GM23248 (cell line): ENCODE data around the gene TMC5. TPM values are rescaled to one million over a fixed set of nuclear protein-coding genes. Genes with fewer than 3 reads are reported as not detected.
"Not testable (repeated sequence)": the region's sequence is repeated elsewhere in the genome, so short reads cannot be mapped to it uniquely, and the experiment has no call there.

Source experiments
- DNase-seq: peaks from one replicate; pipeline ENCODE4 v3.0.0-alpha.2; 2015
- H2AFZ ChIP-seq: fragments of 200-600 bp; sonication (generic); 2 replicates; pipeline ENCODE4 v1.6.1; 2016; ENCODE audit warnings: antibody characterized with exemption
- H3F3A ChIP-seq: fragments of 200-600 bp; sonication (generic); 2 replicates; pipeline ENCODE4 v1.6.1; 2016; ENCODE audit warnings: mild to moderate bottlenecking, antibody characterized with exemption, mixed run types; ENCODE audit not compliant: insufficient read depth
- H3K27ac ChIP-seq: fragments of 200-600 bp; sonication (generic); 2 replicates; pipeline ENCODE4 v1.5.1; 2016; ENCODE audit warnings: mild to moderate bottlenecking
- H3K27me3 ChIP-seq: fragments of 200-600 bp; sonication (generic); replicated peaks from 2 replicates; pipeline ENCODE4 v1.6.1; 2016; ENCODE audit warnings: mild to moderate bottlenecking; ENCODE audit not compliant: insufficient read depth
- H3K36me3 ChIP-seq: fragments of 200-600 bp; sonication (generic); 2 replicates; pipeline ENCODE4 v1.6.1; 2016; ENCODE audit warnings: low read depth, mild to moderate bottlenecking
- H3K4me1 ChIP-seq: fragments of 200-600 bp; sonication (generic); 2 replicates; pipeline ENCODE4 v1.6.1; 2016; ENCODE audit warnings: mild to moderate bottlenecking; ENCODE audit not compliant: insufficient read depth
- H3K4me2 ChIP-seq: fragments of 200-600 bp; sonication (generic); one replicate; pipeline ENCODE4 v1.6.1; 2016; ENCODE audit warnings: mild to moderate bottlenecking; ENCODE audit not compliant: unreplicated experiment
- H3K4me3 ChIP-seq: fragments of 200-600 bp; sonication (generic); 2 replicates; pipeline ENCODE4 v1.5.1; 2016; ENCODE audit warnings: mild to moderate bottlenecking
- H3K79me2 ChIP-seq: fragments of 200-600 bp; sonication (generic); 2 replicates; pipeline ENCODE4 v1.6.1; 2016; ENCODE audit warnings: mild to moderate bottlenecking; ENCODE audit not compliant: insufficient read depth
- H3K9ac ChIP-seq: fragments of 200-600 bp; sonication (generic); 2 replicates; pipeline ENCODE4 v1.6.1; 2016; ENCODE audit warnings: mild to moderate bottlenecking
- H3K9me2 ChIP-seq: fragments of 200-600 bp; sonication (generic); 2 replicates; pipeline ENCODE4 v1.6.1; 2016; ENCODE audit warnings: mixed run types, mild to moderate bottlenecking, moderate library complexity; ENCODE audit not compliant: insufficient read depth
- H3K9me3 ChIP-seq: fragments of 200-600 bp; sonication (generic); one replicate; pipeline ENCODE4 v1.6.1; 2017; ENCODE audit warnings: low read depth
- H4K20me1 ChIP-seq: fragments of 200-600 bp; sonication (generic); 2 replicates; pipeline ENCODE4 v1.6.0; 2016; ENCODE audit not compliant: insufficient read depth
- EZH2 ChIP-seq: fragments of 200-600 bp; sonication (generic); IDR thresholded peaks from 2 replicates; pipeline ENCODE4 v1.6.1; 2018; ENCODE audit warnings: antibody characterized with exemption, mild to moderate bottlenecking; ENCODE audit not compliant: insufficient read depth, poor library complexity, severe bottlenecking
- EZH2phosphoT487 ChIP-seq: fragments of 200-600 bp; sonication (generic); IDR thresholded peaks from 2 replicates; pipeline ENCODE4 v1.6.1; 2018; ENCODE audit warnings: antibody characterized with exemption, moderate library complexity, mild to moderate bottlenecking, low read depth; ENCODE audit not compliant: insufficient read depth
- WGBS, 2 experiments: methylation state at CpG; one replicate each; pipeline ENCODE4 v1.1.6; 2015 to 2017; ENCODE audit warnings: low lambda C conversion rate in 2 of 2, low coverage in 1 of 2; ENCODE audit errors: missing lambda C conversion rate in 2 of 2; 5-methylcytosine and 5-hydroxymethylcytosine counted together
- in situ Hi-C: fragments of 300-500 bp; cut with MboI; formaldehyde crosslinking; loops from 2 replicates; pipeline ENCODE4 v1.15.0; 2020
- polyA plus RNA-seq: library from polyadenylated mRNA; unstranded; fragments of >200 nt; fragmentation: Nextera tagmentation; extraction: Ambion mirVana; gene quantifications from 2 replicates; pipeline ENCODE4 v1.2.1, GENCODE V29; 2016
- total RNA-seq: library from RNA; depleted of rRNA; stranded (reverse); fragments of >200 nt; shearing (Covaris generic); gene quantifications from 2 replicates; pipeline ENCODE4 v1.2.3, GENCODE V29; 2014; rRNA removed

TMC5 gene, protein sequence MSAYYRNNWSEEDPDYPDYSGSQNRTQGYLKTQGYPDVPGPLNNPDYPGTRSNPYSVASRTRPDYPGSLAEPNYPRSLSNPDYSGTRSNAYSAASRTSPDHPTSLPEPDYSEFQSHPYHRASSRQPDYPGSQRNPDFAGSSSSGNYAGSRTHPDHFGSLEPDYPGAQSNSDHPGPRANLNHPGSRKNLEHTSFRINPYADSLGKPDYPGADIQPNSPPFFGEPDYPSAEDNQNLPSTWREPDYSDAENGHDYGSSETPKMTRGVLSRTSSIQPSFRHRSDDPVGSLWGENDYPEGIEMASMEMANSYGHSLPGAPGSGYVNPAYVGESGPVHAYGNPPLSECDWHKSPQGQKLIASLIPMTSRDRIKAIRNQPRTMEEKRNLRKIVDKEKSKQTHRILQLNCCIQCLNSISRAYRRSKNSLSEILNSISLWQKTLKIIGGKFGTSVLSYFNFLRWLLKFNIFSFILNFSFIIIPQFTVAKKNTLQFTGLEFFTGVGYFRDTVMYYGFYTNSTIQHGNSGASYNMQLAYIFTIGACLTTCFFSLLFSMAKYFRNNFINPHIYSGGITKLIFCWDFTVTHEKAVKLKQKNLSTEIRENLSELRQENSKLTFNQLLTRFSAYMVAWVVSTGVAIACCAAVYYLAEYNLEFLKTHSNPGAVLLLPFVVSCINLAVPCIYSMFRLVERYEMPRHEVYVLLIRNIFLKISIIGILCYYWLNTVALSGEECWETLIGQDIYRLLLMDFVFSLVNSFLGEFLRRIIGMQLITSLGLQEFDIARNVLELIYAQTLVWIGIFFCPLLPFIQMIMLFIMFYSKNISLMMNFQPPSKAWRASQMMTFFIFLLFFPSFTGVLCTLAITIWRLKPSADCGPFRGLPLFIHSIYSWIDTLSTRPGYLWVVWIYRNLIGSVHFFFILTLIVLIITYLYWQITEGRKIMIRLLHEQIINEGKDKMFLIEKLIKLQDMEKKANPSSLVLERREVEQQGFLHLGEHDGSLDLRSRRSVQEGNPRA
- total RNA-seq (not detected in 2 replicates), polyA plus RNA-seq (not detected in 2 replicates)

DNA sequence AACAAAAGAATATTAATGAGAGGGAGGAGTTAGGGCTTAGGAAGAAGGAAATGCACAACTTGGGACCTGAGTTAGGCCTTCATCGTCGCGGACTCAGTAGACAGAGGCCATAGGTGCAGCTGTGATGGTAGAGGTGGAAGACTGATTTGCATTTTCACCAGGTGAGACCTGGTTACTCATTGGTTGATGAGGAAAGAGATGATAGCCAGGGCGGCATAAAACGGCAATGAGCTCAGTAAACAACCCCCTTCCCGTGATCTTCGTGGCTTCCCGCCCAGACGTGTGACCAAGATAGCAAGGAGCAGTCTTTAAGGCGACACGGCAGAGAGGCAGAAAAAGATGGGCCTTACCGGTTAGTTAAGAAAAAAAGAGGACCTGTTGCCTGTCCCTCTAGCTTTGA, at the start of gene TMC5:
TSS of gene TMC5 (plus strand) at position 244 of the 400 bp plus-strand sequence. CDS start 22,156 bp downstream, outside the sequence.
- Histone ChIP-seq H3F3A (no peaks in the 10 kb centered on the region), H3K9me3 (no peaks in the 10 kb centered on the region), H3K4me2 (no peak within 1 kb of the TSS), H3K79me2 (no peaks in the 10 kb centered on the region), H2AFZ (no peak within 1 kb of the TSS), H3K27ac (no peak within 1 kb of the TSS), H3K36me3 (no peaks in the 10 kb centered on the region), H3K4me1 (no peaks in the 10 kb centered on the region), H3K27me3 (no peaks in the 10 kb centered on the region; the same call in 1 of the 2 replicates), H3K9ac (no peak within 1 kb of the TSS), H4K20me1 (no peaks in the 10 kb centered on the region), H3K9me2 (no peaks in the 10 kb centered on the region), H3K4me3 (no peak within 1 kb of the TSS)
- in situ Hi-C loops = no loop called here
- no peak for DNase-seq
- TF ChIP-seq EZH2 = no peak
- TF ChIP-seq EZH2phosphoT487 = no peak
- 58 to 68% methylated on average over 10 to 12 of the region's 12 CpGs for WGBS, 2 experiments

DNA sequence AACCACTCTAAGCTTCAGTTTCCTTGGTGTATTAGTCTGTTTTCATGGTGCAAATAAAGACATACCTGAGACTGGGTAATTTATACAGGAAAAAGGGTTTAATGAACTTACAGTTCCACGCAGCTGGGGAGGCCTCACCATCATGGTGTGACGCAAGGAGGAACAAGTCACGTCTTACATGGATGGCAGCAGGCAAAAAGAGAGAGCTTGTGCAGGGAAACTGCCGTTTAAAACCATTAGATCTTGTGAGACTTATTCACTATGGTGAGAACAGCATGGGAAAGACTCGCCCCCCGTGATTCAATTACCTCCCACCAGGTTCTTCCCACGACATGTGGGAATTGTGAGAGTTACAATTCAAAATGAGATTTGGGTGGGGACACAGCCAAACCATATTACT, 45.1 kb upstream of the TMC5 start:
- H3K9ac ChIP-seq, DNase-seq, H3K79me2 ChIP-seq, H3F3A ChIP-seq, H3K9me2 ChIP-seq, H3K4me1 ChIP-seq, H2AFZ ChIP-seq, H3K9me3 ChIP-seq, H3K4me3 ChIP-seq, H4K20me1 ChIP-seq, H3K36me3 ChIP-seq, H3K4me2 ChIP-seq, in situ Hi-C loops, H3K27me3 ChIP-seq, H3K27ac ChIP-seq: not testable (repeated sequence)
- 51 to 56% methylated on average over 7 of the region's 7 CpGs for WGBS, 2 experiments

DNA sequence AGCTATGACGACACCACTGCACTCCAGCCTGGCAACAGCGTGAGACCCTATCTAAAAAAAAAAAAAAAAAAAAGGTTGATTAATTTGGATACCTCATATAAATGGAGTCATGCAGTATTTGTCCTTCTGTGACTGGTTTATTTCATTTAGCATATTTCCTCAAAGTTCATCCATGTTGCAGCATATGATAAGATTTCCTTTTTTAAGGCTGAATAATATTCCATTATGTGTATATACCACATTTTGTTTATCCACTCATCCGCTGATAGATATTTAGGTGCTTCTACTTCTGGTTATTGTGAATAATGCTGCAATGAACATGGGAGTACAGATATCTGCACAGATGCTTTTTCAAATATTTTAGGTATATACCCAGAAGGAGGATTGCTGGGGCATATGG, 43.3 kb upstream of the TMC5 start:
- H3K9ac ChIP-seq = no peak overlapping the region
- TF ChIP-seq EZH2phosphoT487 (no peak), EZH2 (no peak)
- no peaks in the 10 kb centered on the region for H4K20me1 ChIP-seq
- no peak overlapping the region for H3K4me3 ChIP-seq
- no peaks in the 10 kb centered on the region for H3K9me3 ChIP-seq
- H2AFZ ChIP-seq = no peak overlapping the region
- no peaks in the 10 kb centered on the region for H3K36me3 ChIP-seq
- DNase-seq = no peak
- no peaks in the 10 kb centered on the region for H3K79me2 ChIP-seq
- in situ Hi-C loops = no loop called here
- no peaks in the 10 kb centered on the region; the same call in 1 of the 2 replicates for H3K27me3 ChIP-seq
- H3K4me1 ChIP-seq = no peaks in the 10 kb centered on the region
- H3F3A ChIP-seq = no peaks in the 10 kb centered on the region
- no peak overlapping the region for H3K27ac ChIP-seq
- no peak overlapping the region for H3K4me2 ChIP-seq
- no peaks in the 10 kb centered on the region for H3K9me2 ChIP-seq
- WGBS, 2 experiments = 71 to 73% methylated on average over 3 of the region's 3 CpGs

DNA sequence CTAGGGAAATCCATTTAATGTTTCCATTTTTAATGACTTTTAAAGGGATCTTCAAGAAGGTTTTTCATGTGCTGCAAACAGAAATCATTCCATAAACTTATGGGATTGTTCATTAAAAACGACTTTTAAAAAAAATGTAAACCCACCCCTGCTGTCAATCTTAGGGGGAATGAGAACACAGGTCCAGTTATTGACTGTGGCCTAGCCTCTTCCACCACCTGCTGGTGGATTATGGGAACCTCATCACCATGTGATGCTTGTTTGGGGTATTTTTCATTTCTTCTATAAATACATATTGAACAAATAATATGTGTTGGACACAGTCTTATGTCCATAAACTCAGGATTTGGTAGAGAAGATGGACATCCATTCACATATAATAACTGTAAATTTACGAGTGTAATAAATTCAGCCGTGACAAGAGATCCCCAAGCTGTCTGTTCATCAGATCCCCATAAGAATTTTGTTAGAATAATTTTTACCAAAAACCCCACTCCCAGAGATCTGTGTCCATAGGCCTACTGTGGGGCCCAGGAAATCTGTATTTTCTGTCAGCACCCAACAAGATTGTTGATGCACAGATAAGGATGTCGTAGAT, 42.0 kb upstream of the TMC5 start:
- Histone ChIP-seq H3K9ac (no peak overlapping the region), H3F3A (no peaks in the 10 kb centered on the region), H3K9me2 (no peaks in the 10 kb centered on the region), H4K20me1 (no peaks in the 10 kb centered on the region), H3K9me3 (no peaks in the 10 kb centered on the region), H3K36me3 (no peaks in the 10 kb centered on the region), H3K27me3 (no peaks in the 10 kb centered on the region; the same call in 1 of the 2 replicates), H3K27ac (no peak overlapping the region), H3K4me2 (no peak overlapping the region), H2AFZ (no peak overlapping the region), H3K4me3 (no peak overlapping the region), H3K4me1 (no peaks in the 10 kb centered on the region), H3K79me2 (no peaks in the 10 kb centered on the region)
- TF ChIP-seq EZH2phosphoT487 (no peak), EZH2 (no peak)
- peak; percentile 62 for DNase-seq
- 40 to 42% methylated on average over 4 of the region's 4 CpGs for WGBS, 2 experiments
- in situ Hi-C loops = no loop called here
